Hypothalamus (tissue), 51 donors: Measurements from ENCODE around the gene GGT6.

Source experiments
- DNase-seq, 51 donors: peaks; one replicate each; lab custom pipeline; 2025; lab: John Stamatoyannopoulos, UW

Gene GGT6

DNA sequence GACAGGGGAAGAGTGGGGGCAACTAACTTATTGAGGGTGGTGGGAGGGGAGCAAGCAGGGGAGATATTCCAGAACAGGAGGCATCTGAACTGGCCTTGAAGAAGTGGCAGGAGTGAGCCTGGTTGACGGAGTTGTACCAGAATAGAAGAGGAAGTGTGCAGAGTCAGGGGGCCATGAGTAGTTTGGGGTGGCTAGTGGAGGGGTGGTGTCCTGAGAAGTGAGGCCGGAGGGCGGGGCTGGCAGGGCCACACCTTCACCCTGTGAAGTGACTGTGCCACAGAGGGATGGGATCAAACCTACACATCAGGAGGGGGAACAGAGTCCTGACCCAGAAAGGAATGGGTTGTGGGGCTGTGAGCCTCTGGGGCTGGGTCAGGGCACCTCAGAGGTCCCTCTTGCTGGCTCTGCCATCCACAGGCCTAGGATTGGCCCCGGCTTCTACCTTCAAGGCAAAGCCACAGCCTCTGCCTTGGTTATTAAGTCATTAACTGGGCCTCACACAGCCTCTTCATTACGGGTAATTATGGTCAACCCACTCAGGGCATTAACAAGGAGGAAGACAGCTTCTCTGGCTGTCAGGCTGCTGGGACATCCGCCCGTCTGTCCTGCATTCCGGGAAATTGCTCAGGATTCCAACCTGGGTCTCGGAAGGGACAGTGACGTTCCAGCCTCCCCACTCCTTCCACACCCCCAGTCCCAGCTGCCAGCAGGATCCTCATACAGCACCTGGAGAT is 49.0 kb downstream of the GGT6 start:
- DNase-seq = peak in 1 of 51 donors; percentile 23

- peak in 1 of 51 donors; percentile 60 for DNase-seq
Measured at GRCh38 chr17:4510618-4510941, 49.8 kb downstream of the GGT6 start.

DNA sequence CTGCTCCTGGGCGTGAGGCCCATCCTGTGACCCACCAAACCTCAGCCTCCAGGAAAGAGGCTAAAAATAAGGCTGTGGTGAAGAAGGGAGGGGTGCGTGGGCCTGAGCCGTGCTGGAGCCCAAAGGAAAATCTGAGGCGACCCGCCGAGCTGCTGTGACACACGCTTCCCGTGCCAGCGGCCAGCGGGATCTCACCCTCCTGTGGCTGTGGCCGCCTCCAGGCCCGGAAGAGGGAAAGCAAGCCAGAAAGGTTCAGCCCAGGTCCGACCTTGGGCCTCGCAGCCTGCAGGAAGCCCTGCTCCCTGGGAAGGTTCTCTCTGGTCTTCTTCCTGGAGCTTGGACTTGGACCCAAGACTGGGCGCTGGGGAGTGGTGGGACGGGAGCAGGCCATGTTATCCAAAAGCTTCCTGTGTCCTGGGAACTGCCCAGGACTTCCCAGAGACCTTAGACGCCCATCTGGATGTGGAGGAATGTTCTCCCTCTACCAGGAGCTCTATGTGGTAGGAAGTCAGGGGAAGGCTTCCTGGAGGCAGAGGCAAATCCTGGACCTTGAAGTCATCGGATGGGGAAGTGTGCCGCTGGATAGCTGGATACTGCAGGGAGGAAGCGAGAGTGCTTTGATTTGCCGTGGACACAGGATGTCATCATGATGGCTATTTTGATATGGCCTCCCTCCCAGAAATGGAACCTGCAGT is 50.3 kb downstream of the GGT6 start:
- peak in 1 of 51 donors; percentile 60 for DNase-seq

DNA sequence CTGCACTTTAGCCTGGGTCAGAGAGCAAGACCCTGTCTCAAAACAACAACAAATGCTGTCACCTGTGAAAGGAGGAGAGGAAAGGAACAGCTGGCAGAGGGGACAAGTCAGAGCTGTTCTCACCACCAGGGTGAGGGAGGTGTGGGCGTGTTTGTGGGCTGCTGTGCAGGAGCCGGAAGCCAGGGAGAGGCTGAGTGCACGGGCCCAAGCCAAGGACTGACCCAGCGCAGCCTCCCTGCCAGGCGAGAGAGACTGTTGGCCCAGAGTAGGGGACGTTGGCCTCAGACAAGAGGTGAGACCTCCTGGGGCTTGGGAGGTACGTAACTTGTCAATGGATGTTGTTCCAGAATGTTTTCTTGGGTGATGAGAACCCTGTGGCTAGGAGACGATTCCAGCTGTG is 51.0 kb downstream of the GGT6 start:
- DNase-seq = no peak

GRCh38 chr17:4508207-4508606 is 52.2 kb downstream of the GGT6 start:
- no peak for DNase-seq

- no peak for DNase-seq
Measured at GRCh38 chr17:4507361-4508111, 52.8 kb downstream of the GGT6 start.
